ENCODE results near the gene SP7. TPM values are rescaled to one million over a fixed set of nuclear protein-coding genes. Genes with fewer than 3 reads are reported as not detected.

The SP7 gene
- total RNA-seq, 4 donors from 2014 or later, result not detected

DNA sequence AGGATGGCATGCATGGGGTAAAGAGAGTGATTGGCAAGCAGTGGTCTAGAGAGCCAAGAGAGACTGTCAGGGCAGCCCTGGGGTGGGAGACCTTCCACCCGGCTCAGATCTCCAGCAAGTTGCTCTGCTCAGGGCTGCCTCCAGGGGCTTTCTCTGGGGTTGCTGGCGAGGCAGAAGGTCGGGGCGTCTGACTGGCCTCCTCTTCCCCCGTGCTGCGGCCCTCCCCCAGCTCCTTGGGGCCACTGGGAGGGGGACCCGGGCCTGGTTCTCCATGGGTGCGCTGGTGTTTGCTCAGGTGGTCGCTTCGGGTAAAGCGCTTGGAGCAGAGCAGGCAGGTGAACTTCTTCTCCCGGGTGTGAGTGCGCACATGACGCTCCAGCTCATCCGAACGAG, 8.1 kb downstream of the SP7 start:
- DNase-seq, result no peak
- Histone ChIP-seq H3K4me1 (peaks cover 0 to 11% (median 5%) of the 10 kb centered on the region in 4 donors), H3K36me3 (no peaks in the 10 kb centered on the region), H3K27ac (no peak overlapping the region), H3K4me3 (no peak overlapping the region), H3K27me3 (no peaks in the 10 kb centered on the region), H3K9me3 (no peaks in the 10 kb centered on the region)
- TF ChIP-seq POLR2A (IDR thresholded peaks at IDR 0.05), result no peak
- TF ChIP-seq, protein P1, sequence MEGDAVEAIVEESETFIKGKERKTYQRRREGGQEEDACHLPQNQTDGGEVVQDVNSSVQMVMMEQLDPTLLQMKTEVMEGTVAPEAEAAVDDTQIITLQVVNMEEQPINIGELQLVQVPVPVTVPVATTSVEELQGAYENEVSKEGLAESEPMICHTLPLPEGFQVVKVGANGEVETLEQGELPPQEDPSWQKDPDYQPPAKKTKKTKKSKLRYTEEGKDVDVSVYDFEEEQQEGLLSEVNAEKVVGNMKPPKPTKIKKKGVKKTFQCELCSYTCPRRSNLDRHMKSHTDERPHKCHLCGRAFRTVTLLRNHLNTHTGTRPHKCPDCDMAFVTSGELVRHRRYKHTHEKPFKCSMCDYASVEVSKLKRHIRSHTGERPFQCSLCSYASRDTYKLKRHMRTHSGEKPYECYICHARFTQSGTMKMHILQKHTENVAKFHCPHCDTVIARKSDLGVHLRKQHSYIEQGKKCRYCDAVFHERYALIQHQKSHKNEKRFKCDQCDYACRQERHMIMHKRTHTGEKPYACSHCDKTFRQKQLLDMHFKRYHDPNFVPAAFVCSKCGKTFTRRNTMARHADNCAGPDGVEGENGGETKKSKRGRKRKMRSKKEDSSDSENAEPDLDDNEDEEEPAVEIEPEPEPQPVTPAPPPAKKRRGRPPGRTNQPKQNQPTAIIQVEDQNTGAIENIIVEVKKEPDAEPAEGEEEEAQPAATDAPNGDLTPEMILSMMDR (IDR thresholded peaks at IDR 0.05), result no peak

DNA sequence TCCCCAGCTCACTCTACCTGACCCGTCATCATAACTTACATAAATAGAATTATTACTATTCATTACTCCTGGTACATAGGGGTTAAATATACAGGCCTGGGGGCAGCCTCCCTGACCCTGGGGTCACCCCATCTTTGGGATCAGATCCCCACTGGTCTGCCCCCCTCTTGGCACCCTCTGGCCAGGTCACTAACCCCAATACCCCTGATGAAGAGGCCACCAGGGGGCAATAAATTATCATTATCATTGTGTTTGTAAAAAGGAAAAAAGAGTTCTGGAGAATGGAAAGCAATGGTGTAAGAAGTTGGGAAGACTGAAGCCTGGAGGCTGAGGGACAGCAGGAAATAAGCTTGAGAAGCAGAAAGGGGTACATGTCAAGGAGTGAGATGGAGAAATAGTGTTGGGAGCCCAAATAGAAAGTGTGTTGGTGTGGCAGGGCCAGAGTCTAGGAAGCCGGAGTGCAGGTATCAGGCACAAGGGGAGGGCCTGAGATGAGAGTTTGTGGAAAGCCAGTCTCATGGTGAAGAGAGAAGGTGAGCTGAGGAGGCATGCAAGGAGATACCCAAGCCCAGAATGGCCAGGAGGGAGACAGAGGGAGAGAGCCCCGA, 8.6 kb downstream of the SP7 start:
- H3K4me3 ChIP-seq, result no peak overlapping the region
- peaks cover 0 to 11% (median 5%) of the 10 kb centered on the region in 4 donors for H3K4me1 ChIP-seq
- H3K27me3 ChIP-seq, result no peaks in the 10 kb centered on the region
- H3K27ac ChIP-seq, result no peak overlapping the region
- H3K36me3 ChIP-seq, result no peaks in the 10 kb centered on the region
- no peak for TF ChIP-seq POLR2A (IDR thresholded peaks at IDR 0.05)
- TF ChIP-seq, protein P1 (IDR thresholded peaks at IDR 0.05), result peak; percentile 16 to 27 (median 23)
- DNase-seq, result no peak
- no peaks in the 10 kb centered on the region for H3K9me3 ChIP-seq

DNA sequence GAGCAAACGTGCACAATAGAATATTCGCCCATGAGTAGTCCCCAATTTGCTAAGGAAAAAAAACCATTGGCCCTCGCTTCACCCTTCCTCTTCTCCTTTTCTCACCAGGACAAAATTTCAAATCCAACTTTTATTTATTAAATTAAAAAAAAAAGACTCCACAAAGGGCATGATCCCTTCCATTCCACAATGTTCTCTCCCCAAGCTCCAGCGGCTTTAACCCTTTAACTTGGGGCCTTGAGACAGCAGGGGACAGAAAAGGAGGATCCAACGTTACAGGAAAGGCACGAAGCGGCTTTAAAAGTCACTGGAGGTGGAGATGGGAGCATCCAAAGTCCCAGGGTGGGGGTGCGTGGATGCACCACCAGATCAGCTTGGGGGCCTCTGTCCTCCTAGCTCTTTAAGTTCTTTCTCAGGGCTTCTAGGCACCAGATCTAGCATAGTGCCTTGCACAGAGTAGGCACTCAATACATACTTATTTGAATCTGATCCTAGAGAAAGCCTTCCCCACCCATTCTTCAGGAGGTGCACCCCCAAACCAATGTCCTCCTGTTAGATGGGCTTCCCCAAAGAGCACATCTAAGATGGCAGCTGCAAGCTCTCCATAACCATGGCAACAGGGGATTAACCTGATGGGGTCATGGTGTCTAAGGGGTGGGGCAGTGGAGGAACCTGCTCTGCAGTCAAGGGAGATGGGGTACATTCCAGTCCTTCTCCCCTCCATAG, 9.5 kb downstream of the SP7 start:
- Histone ChIP-seq H3K27ac (no peak overlapping the region), H3K4me3 (no peak overlapping the region)
- DNase-seq, result no peak

DNA sequence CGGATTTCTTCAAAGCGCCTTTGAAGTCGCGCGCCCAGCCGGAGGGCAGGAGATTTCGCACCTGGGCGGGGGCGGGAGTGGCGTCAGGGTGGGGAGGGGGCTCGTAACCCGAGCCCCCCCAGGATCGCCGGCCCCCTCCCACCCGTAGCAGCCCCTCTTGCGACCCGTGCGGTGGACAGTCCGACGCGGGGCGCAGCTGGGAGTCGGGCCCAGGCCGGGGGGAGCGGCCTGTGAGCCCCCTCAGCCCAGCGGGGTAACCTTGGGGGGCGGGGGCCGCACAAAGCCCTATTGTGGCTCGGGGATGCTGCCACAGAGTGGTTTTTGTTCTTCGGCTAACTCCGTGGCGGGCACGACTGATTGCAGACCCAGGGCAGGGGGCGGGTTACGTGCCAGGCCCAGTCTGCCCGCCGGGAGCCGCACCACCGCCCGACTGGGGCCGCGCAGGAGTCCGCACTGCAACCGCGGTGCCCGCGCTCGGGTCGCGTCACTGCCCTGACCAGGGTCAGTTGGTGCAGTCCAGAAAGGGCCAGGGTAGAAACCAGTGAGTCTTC, 10.6 kb downstream of the SP7 start:
- H3K4me3 ChIP-seq, result peak overlapping the region; percentile 53 to 67 (median 65)
- no peak for TF ChIP-seq POLR2A (IDR thresholded peaks at IDR 0.05)
- TF ChIP-seq, protein P1 (IDR thresholded peaks at IDR 0.05), result no peak
- no peaks in the 10 kb centered on the region for H3K9me3 ChIP-seq
- H3K27ac ChIP-seq, result peak overlapping the region; percentile 80 to 94 (median 85)
- H3K4me1 ChIP-seq, result peaks cover 0 to 21% (median 10%) of the 10 kb centered on the region in 4 donors
- H3K36me3 ChIP-seq, result no peaks in the 10 kb centered on the region
- DNase-seq, result peak in 2 of 3 donors; percentile 34 to 54
- no peaks in the 10 kb centered on the region for H3K27me3 ChIP-seq

More for the DNA sequence above, 9.5 kb downstream of the SP7 start:
- Histone ChIP-seq H3K27me3 (no peaks in the 10 kb centered on the region), H3K4me1 (peaks cover 0 to 17% (median 9%) of the 10 kb centered on the region in 4 donors), H3K36me3 (no peaks in the 10 kb centered on the region), H3K9me3 (no peaks in the 10 kb centered on the region)
- TF ChIP-seq POLR2A (IDR thresholded peaks at IDR 0.05), result no peak
- TF ChIP-seq, protein P1 (IDR thresholded peaks at IDR 0.05), result no peak

DNA sequence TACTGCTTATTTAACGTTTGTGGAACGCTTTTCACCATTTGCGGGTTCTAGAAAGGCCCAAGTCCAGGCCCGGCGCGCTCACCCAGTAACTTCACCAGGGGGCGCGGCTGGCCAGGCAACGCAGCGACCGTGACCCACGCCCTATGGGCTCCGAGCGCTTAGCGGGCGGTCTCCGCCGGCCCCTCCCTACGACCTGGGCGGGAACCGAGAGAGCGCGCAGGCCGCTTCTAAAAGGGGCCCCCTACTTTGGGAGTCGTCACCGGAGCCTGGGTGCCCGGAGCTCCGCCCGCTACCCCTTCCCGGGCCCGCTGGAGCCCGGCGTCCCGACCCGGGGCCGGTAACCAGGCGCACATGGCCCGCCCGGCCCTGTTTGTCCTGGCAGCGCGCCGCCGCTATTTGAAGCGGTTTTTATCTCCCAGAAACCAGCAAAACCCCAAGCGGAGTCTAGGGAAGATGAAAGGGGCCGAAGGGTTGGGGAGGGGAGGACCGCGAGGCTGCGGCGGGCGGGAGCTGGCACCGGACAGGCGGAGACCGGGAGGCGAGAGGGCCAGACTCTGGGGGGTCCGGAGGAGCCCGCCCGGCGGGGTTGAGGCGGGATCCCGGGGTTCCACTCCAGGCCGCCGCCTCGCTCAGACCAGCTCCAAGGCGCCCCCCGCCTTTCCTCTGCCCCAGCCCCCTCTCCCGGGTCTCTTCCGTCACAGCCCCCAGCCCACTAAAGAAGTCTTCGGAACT, 11.2 kb downstream of the SP7 start:
- no peaks in the 10 kb centered on the region for H3K36me3 ChIP-seq
- H3K4me3 ChIP-seq, result peak overlapping the region; percentile 53 to 67 (median 65)
- H3K27ac ChIP-seq, result peak overlapping the region; percentile 80 to 94 (median 85)
- H3K4me1 ChIP-seq, result peaks cover 0 to 27% (median 10%) of the 10 kb centered on the region in 4 donors
- TF ChIP-seq, protein P1 (IDR thresholded peaks at IDR 0.05), result peak; percentile 54 to 87 (median 81)
- peak; percentile 24 to 39 for TF ChIP-seq POLR2A (IDR thresholded peaks at IDR 0.05)
- H3K9me3 ChIP-seq, result no peaks in the 10 kb centered on the region
- peak; percentile 89 to 96 (median 93) for DNase-seq
- no peaks in the 10 kb centered on the region for H3K27me3 ChIP-seq
